ENCODE results near the gene NOP9. TPM values are rescaled to one million over a fixed set of nuclear protein-coding genes. Genes with fewer than 3 reads are reported as not detected.

Gene NOP9
- total RNA-seq, result 23.2 and 26.1 TPM in 2 replicates

GRCh38 chr14:24299255-24300191 lies at the start of gene NOP9, which contains the start of gene DHRS1:
Gene NOP9, plus strand, starts transcription at chr14:24299850. Its CDS starts 105 bp downstream, at chr14:24299955.
Gene DHRS1, minus strand, starts transcription at chr14:24299780. Its CDS starts 674 bp downstream, at chr14:24299106.
- DNase-seq (ENCODE audit: low read depth) (peak; percentile 80), FAIRE-seq (no peak)
- H3K27me3 ChIP-seq (ENCODE audit: control insufficient read depth, insufficient read depth, low read length), result no peaks in the 10 kb centered on the region
- peak within 1 kb of the TSS; percentile 73 for H3K4me3 ChIP-seq (ENCODE audit: low read depth, low read length)
- H3K36me3 ChIP-seq (ENCODE audit: control insufficient read depth, insufficient read depth, low read length), result peaks cover 28% of the 10 kb centered on the region
- TF ChIP-seq CTCF (IDR thresholded peaks at IDR 0.05; ENCODE audit: insufficient read depth, low read length, severe bottlenecking), result no peak

GRCh38 chr14:24250354-24250753 lies 49.3 kb upstream of the NOP9 start:
- Histone ChIP-seq H3K27me3 (ENCODE audit: control insufficient read depth, insufficient read depth, low read length) (no peaks in the 10 kb centered on the region), H3K36me3 (ENCODE audit: control insufficient read depth, insufficient read depth, low read length) (peaks cover 31% of the 10 kb centered on the region), H3K4me3 (ENCODE audit: low read depth, low read length) (no peak overlapping the region)
- DNase-seq (ENCODE audit: low read depth) (no peak), FAIRE-seq (no peak)
- TF ChIP-seq CTCF (IDR thresholded peaks at IDR 0.05; ENCODE audit: insufficient read depth, low read length, severe bottlenecking), result no peak

- H3K36me3 ChIP-seq (ENCODE audit: control insufficient read depth, insufficient read depth, low read length), result peaks cover 37% of the 10 kb centered on the region
- FAIRE-seq, result no peak
- peak; percentile 51 for DNase-seq (ENCODE audit: low read depth)
- no peak overlapping the region for H3K4me3 ChIP-seq (ENCODE audit: low read depth, low read length)
- no peaks in the 10 kb centered on the region for H3K27me3 ChIP-seq (ENCODE audit: control insufficient read depth, insufficient read depth, low read length)
- TF ChIP-seq CTCF (IDR thresholded peaks at IDR 0.05; ENCODE audit: insufficient read depth, low read length, severe bottlenecking), result no peak
Measured at GRCh38 chr14:24251880-24252288, 47.8 kb upstream of the NOP9 start.

GRCh38 chr14:24252289-24253124 lies 47.1 kb upstream of the NOP9 start:
- no peak for TF ChIP-seq CTCF (IDR thresholded peaks at IDR 0.05; ENCODE audit: insufficient read depth, low read length, severe bottlenecking)
- DNase-seq (ENCODE audit: low read depth), result no peak
- Histone ChIP-seq H3K27me3 (ENCODE audit: control insufficient read depth, insufficient read depth, low read length) (no peaks in the 10 kb centered on the region), H3K36me3 (ENCODE audit: control insufficient read depth, insufficient read depth, low read length) (peaks cover 39% of the 10 kb centered on the region), H3K4me3 (ENCODE audit: low read depth, low read length) (no peak overlapping the region)
- FAIRE-seq, result no peak

GRCh38 chr14:24253936-24254335 lies 45.7 kb upstream of the NOP9 start:
- peaks cover 46% of the 10 kb centered on the region for H3K36me3 ChIP-seq (ENCODE audit: control insufficient read depth, insufficient read depth, low read length)
- DNase-seq (ENCODE audit: low read depth), result no peak
- FAIRE-seq, result no peak
- no peaks in the 10 kb centered on the region for H3K27me3 ChIP-seq (ENCODE audit: control insufficient read depth, insufficient read depth, low read length)
- no peak overlapping the region for H3K4me3 ChIP-seq (ENCODE audit: low read depth, low read length)
- TF ChIP-seq CTCF (IDR thresholded peaks at IDR 0.05; ENCODE audit: insufficient read depth, low read length, severe bottlenecking), result no peak
